Measurements from ENCODE around the gene ICOSLG.
"Not testable (repeated sequence)": the region's sequence is repeated elsewhere in the genome, so short reads cannot be mapped to it uniquely, and the experiment has no call there.

The ICOSLG gene

GRCh38 chr21:44240842-44241241 lies at the start of gene ICOSLG:
Gene ICOSLG (minus strand): TSS chr21:44240943. CDS start chr21:44240817, 126 bp downstream.
- DNase-seq: not testable (repeated sequence)

GRCh38 chr21:44289381-44290010 lies 48.8 kb upstream of the ICOSLG start:
- no peak for DNase-seq

GRCh38 chr21:44288251-44289110 lies 47.7 kb upstream of the ICOSLG start:
- no peak for DNase-seq

GRCh38 chr21:44286716-44287632 lies 46.2 kb upstream of the ICOSLG start:
- no peak for DNase-seq

GRCh38 chr21:44286086-44286715 lies 45.5 kb upstream of the ICOSLG start:
- DNase-seq: no peak

- DNase-seq: no peak
Observed at GRCh38 chr21:44285138-44285992, 44.6 kb upstream of the ICOSLG start, which contains the start of gene AIRE. Gene AIRE (plus strand): TSS chr21:44285876. CDS start chr21:44286007, 131 bp downstream.

GRCh38 chr21:44283948-44284347 lies 43.2 kb upstream of the ICOSLG start:
- DNase-seq: no peak

GRCh38 chr21:44283211-44283785 lies 42.6 kb upstream of the ICOSLG start:
- DNase-seq: not testable (repeated sequence)

GRCh38 chr21:44282370-44282769 lies 41.6 kb upstream of the ICOSLG start:
- DNase-seq: no peak

GRCh38 chr21:44281801-44282200 lies 41.1 kb upstream of the ICOSLG start:
- no peak for DNase-seq

GRCh38 chr21:44279354-44280260 lies 38.9 kb upstream of the ICOSLG start:
- DNase-seq: no peak

GRCh38 chr21:44275041-44275440 lies 34.3 kb upstream of the ICOSLG start:
- DNase-seq: no peak

GRCh38 chr21:44273046-44273445 lies 32.3 kb upstream of the ICOSLG start:
- DNase-seq: no peak

- DNase-seq: no peak
Observed at GRCh38 chr21:44272284-44272858, 31.6 kb upstream of the ICOSLG start.

- no peak for DNase-seq
Observed at GRCh38 chr21:44271558-44272283, 31.0 kb upstream of the ICOSLG start.

- DNase-seq: no peak
Observed at GRCh38 chr21:44269090-44269489, 28.3 kb upstream of the ICOSLG start.

- no peak for DNase-seq
Observed at GRCh38 chr21:44267655-44268142, 27.0 kb upstream of the ICOSLG start.

GRCh38 chr21:44265734-44266270 lies 25.1 kb upstream of the ICOSLG start:
- DNase-seq: no peak
